Measurements from ENCODE around the gene DMD. TPM values are rescaled to one million over a fixed set of nuclear protein-coding genes. Genes with fewer than 3 reads are reported as not detected.

Gene DMD
- total and polyA plus RNA-seq, 2 of the 8 experiments (the other 6 are each of a cell fraction or from before 2014, with no cell fraction given) = 4.8 to 7.4 TPM

GRCh38 chrX:31889088-31889487, 1322.3 kb downstream of the DMD start:
- H3K27me3 ChIP-seq (replicated peaks in 1 of 4; ENCODE audit: control insufficient read depth in 3 of 4, extremely low read depth in 1 of 4, insufficient read depth in 3 of 4, low read length in 3 of 4) = no peaks in the 10 kb centered on the region
- H4K91ac ChIP-seq (replicated peaks; ENCODE audit: insufficient read length, low read length) = no peak overlapping the region
- no peaks in the 10 kb centered on the region for H3K36me3 ChIP-seq (ENCODE audit: control insufficient read depth in 2 of 4, insufficient read depth in 4 of 4, low read length in 3 of 4)
- H3K23ac ChIP-seq (ENCODE audit: insufficient read length) = no peak overlapping the region
- DNase-seq (ENCODE audit: low read depth in 1 of 2, low spot score in 2 of 2) (no peak), FAIRE-seq (no peak)
- H3K79me2 ChIP-seq (ENCODE audit: control insufficient read depth in 1 of 2, insufficient read depth in 2 of 2, low read length in 2 of 2) = no peaks in the 10 kb centered on the region
- ChIA-PET CTCF (ENCODE audit: partially characterized antibody) (no interaction called here), POLR2A (ENCODE audit: partially characterized antibody) (no interaction called here)
- no peak overlapping the region for H3K27ac ChIP-seq (ENCODE audit: low read depth, low read length)
- no peak overlapping the region for H2BK20ac ChIP-seq (ENCODE audit: low read length)
- no peak overlapping the region for H2AFZ ChIP-seq (ENCODE audit: low read length)
- H3K4me3 ChIP-seq (ENCODE audit: extremely low read depth in 1 of 4, insufficient read depth in 2 of 4, low read depth in 3 of 4, low read length in 4 of 4) = no peak overlapping the region
- no peak overlapping the region for H3K4me2 ChIP-seq (ENCODE audit: insufficient read depth in 1 of 2, low read depth in 2 of 2, low read length in 2 of 2)
- 84% methylated on average over 2 of the region's 2 CpGs; no CpG with 5 or more reads in 1 of the 2 experiments for WGBS, 2 experiments (ENCODE audit: extremely low coverage in 1 of 2, insufficient coverage in 1 of 2, insufficient read length in 1 of 2, insufficient replicate concordance in 2 of 2, low coverage in 1 of 2, low lambda C conversion rate in 2 of 2, missing lambda C conversion rate in 1 of 2)
- H2BK12ac ChIP-seq (ENCODE audit: low read depth, low read length) = no peak overlapping the region
- no peak overlapping the region for H3K4ac ChIP-seq (replicated peaks; ENCODE audit: insufficient read length, low read depth, low read length)
- H3K56ac ChIP-seq (replicated peaks; ENCODE audit: insufficient read length, low read depth, low read length) = no peak overlapping the region
- no peaks in the 10 kb centered on the region for H3K23me2 ChIP-seq (ENCODE audit: low read depth, low read length)
- H3K79me1 ChIP-seq (ENCODE audit: low read depth, low read length) = no peaks in the 10 kb centered on the region
- H2AK5ac ChIP-seq (ENCODE audit: low read depth, low read length) = no peak overlapping the region
- H3K18ac ChIP-seq (ENCODE audit: extremely low read depth, low read length) = no peak overlapping the region
- H2BK5ac ChIP-seq (ENCODE audit: low read depth, low read length) = no peak overlapping the region
- H2BK120ac ChIP-seq (replicated peaks; ENCODE audit: low read depth, low read length) = no peak overlapping the region
- no peaks in the 10 kb centered on the region for H4K20me1 ChIP-seq (replicated peaks in 1 of 2; ENCODE audit: control insufficient read depth in 1 of 2, insufficient read depth in 2 of 2, low read length in 2 of 2)
- no peaks in the 10 kb centered on the region for H3K4me1 ChIP-seq (replicated peaks in 1 of 4; ENCODE audit: control insufficient read depth in 3 of 4, insufficient read depth in 4 of 4, low read length in 3 of 4)
- H4K8ac ChIP-seq (ENCODE audit: extremely low read depth, insufficient read depth, low read length) = no peak overlapping the region
- H3K9me3 ChIP-seq (ENCODE audit: insufficient read depth in 2 of 2, low read depth in 1 of 2, low read length in 1 of 2) = no peaks in the 10 kb centered on the region
- H3K9ac ChIP-seq (replicated peaks in 1 of 4; ENCODE audit: extremely low read depth in 1 of 4, low read depth in 3 of 4, low read length in 3 of 4) = no peak overlapping the region
- H3K14ac ChIP-seq (ENCODE audit: insufficient read length) = no peak overlapping the region
- no peak overlapping the region for H2BK15ac ChIP-seq (ENCODE audit: low read length)
- H4K5ac ChIP-seq (ENCODE audit: insufficient read length, low read depth, low read length) = no peak overlapping the region
- TF ChIP-seq ATF2 (IDR thresholded peaks at IDR 0.05; ENCODE audit: low read length) (no peak), SIRT6 (IDR thresholded peaks at IDR 0.05; ENCODE audit: low read length) (no peak), RAD21 (IDR thresholded peaks at IDR 0.05 in 1 of 2, conservative IDR thresholded peaks at IDR 0.05 in 1 of 2; ENCODE audit: low read depth in 2 of 2, low read length in 2 of 2) (no peak), EGR1 (IDR thresholded peaks at IDR 0.05; ENCODE audit: borderline replicate concordance, low read depth, low read length) (no peak), POU5F1 (IDR thresholded peaks at IDR 0.05; ENCODE audit: low read depth, low read length) (no peak), NRF1 (IDR thresholded peaks at IDR 0.05; ENCODE audit: low read depth, low read length) (no peak), RFX5 (IDR thresholded peaks at IDR 0.05; ENCODE audit: borderline replicate concordance, low read depth, low read length) (no peak), CBX5 (IDR thresholded peaks at IDR 0.05; ENCODE audit: low read depth, low read length) (no peak), BRCA1 (IDR thresholded peaks at IDR 0.05; ENCODE audit: low read depth, low read length) (no peak), HDAC6 (IDR thresholded peaks at IDR 0.05; ENCODE audit: low read depth, low read length) (no peak), ASH2L (IDR thresholded peaks at IDR 0.05; ENCODE audit: low read length) (no peak), CTBP2 (IDR thresholded peaks at IDR 0.05; ENCODE audit: borderline replicate concordance, insufficient read depth, insufficient read length, low read length) (no peak), SP2 (IDR thresholded peaks at IDR 0.05; ENCODE audit: low read length) (no peak), SP1 (IDR thresholded peaks at IDR 0.05; ENCODE audit: low read depth, low read length) (no peak), SP4 (IDR thresholded peaks at IDR 0.05; ENCODE audit: low read length) (no peak)

Data from H1 (cell line).